Posterior vena cava (tissue), 2 donors: ENCODE data around the gene RIMS4. TPM values are rescaled to one million over a fixed set of nuclear protein-coding genes. Genes with fewer than 3 reads are reported as not detected.
"Not testable (repeated sequence)": the region's sequence is repeated elsewhere in the genome, so short reads cannot be mapped to it uniquely, and the experiment has no call there.

ENCODE experiments used
- DNase-seq: peaks from one replicate; pipeline ENCODE4 v3.0.0-alpha.2; 2020; ENCODE audit warnings: low spot score
- intact Hi-C, 2 donors: fragments of 100-400 bp; cut with DNase I; formaldehyde crosslinking; loops; one replicate each; pipeline versions ENCODE4 v1.14.1 to v1.14.2; 2022 to 2023
- total RNA-seq, 2 donors: library from RNA; stranded (reverse); fragmentation: NEBNext Ultra II Directional; extraction: Animal tissue kit (Norgen Biotek cat#: 25700); gene quantifications; one replicate each; pipeline ENCODE4 v1.2.1, GENCODE V29; 2021
- donor health status: DM: yes; HTN: yes; CAD: no.
- donor health status: DM: yes; HTN: yes; CAD: no.

Gene RIMS4
- total RNA-seq, 2 donors from 2014 or later = 5.6 to 6.6 TPM

DNA sequence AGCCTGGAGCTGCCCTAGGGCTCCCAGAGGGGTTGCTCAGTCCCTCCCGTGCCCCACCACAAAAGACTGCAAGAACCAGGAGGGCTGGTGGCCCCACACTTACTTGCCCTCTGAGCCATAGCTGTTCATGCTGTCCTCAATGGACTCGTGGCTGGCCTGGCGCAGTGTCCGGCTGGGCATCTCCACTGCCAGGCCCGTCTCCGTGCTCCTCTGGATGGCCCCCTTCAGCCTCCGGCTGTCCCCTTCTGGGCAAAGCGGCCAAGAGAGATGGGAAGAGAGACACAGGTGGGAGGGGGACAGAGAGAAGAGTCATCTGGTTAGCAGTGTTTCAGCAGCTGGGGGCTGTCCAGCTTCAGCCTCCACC is 39.2 kb downstream of the RIMS4 start:
- intact Hi-C loops = no loop called here
- DNase-seq = no peak

DNA sequence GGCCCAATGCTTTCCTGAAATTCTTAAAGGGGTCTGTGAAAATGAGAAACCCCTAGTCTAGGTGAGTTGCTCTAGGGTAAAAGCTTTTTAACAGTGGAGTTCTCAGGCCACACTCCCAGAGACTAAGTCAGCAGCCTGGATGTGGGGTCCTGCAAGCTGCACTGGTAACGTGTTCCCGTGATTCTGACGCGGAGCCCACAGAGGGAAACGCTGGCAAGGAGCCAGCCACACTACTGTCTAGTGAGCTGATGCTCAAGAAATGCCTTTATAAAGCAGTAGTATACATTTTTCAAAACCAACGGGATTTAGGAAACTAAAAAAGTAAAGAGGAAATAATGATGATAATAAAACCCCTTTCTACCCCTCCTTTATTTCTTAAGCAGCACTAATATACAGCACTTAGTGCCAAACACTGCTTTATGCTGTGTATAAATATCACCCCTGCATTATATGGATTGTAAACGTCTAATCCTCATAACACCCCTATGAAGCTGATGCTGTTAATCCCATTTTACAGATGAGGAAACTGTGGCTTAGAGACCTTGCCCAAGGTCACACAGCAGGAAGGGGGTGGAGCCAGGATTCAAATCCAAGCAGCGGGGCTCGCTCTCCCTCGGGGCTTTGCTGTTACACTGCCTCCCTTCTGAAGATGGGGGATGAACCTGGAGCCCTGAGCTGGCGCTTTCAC is 39.7 kb downstream of the RIMS4 start:
- intact Hi-C loops = no loop called here
- no peak for DNase-seq

DNA sequence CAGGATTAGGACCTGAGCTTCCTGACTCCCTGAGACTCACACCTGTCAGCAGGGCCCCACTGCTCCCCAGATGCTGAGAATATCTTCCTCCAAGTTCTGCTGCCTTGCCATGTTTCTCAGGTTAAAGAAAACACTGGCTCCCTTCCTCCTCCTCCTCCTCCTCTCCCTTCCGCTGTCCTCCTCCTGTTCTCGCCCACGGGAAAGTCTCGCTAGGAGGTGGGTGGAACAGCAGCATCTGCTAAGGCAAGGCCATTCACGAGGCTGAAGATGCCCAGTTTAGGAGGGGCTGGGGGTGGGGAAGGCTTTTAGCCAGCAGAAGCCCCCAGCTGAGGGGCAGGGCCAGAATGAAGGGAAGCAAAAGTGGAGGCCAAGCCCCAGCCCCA is 40.9 kb downstream of the RIMS4 start:
- no peak for DNase-seq
- intact Hi-C loops = no loop called here

- DNase-seq = no peak
- intact Hi-C loops = no loop called here
Measured at GRCh38 chr20:44768854-44769480, 41.4 kb downstream of the RIMS4 start.

DNA sequence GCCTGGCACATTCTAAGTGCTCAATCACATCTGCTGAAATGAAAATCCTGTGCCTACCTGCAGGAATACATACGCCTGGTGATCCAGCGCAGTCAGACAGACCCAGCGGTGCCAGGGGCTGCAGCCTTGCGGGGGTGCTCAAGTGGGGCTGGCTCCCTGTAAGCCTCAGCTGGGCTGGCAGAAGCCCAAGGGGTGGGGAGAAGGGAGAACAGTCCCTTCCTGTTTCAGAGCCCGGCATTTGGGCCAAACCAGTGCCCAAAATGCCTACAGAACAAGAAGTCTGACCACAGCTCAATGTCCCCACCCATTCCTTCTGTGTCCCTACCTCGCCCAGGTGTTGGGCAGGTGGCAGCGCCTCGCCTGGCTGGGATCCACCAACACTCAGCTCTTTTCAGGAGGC is 42.1 kb downstream of the RIMS4 start:
- DNase-seq = no peak
- intact Hi-C loops = no loop called here

GRCh38 chr20:44765701-44766347 is 44.5 kb downstream of the RIMS4 start:
- no peak for DNase-seq
- intact Hi-C loops = loop anchor here in 1 of 2 donors (1.0 kb wide), 1 partner anchor 32 kb away; no protein-coding TSS in a partner anchor

DNA sequence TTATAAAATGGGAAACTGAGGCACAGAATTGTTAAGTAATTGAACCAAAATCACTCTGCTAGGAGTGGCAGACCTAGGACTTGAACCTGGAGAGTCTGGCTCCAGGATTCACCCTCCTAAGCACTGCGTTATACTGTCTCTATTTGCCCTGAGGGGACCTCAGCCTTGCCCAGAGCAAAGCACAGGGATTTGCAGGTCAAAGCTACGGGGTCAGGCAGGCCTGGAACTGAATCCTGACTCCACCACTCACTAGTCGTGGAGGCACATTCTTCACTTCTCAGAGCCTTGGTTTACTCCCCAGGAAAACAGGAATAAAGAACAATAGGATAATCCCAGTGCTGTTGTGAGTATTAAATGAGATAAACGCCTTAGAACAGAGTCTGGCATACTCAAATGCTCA is 45.3 kb downstream of the RIMS4 start:
- intact Hi-C loops = loop anchor here in 1 of 2 donors (1.0 kb wide), 1 partner anchor 33 kb away; no protein-coding TSS in a partner anchor
- no peak for DNase-seq

GRCh38 chr20:44763798-44764197 is 46.5 kb downstream of the RIMS4 start:
- intact Hi-C loops, DNase-seq: not testable (repeated sequence)

- intact Hi-C loops = no loop called here
- DNase-seq = no peak
Measured at GRCh38 chr20:44762466-44763140, 47.7 kb downstream of the RIMS4 start.

GRCh38 chr20:44761423-44761822 is 48.9 kb downstream of the RIMS4 start:
- no peak for DNase-seq
- intact Hi-C loops = no loop called here

DNA sequence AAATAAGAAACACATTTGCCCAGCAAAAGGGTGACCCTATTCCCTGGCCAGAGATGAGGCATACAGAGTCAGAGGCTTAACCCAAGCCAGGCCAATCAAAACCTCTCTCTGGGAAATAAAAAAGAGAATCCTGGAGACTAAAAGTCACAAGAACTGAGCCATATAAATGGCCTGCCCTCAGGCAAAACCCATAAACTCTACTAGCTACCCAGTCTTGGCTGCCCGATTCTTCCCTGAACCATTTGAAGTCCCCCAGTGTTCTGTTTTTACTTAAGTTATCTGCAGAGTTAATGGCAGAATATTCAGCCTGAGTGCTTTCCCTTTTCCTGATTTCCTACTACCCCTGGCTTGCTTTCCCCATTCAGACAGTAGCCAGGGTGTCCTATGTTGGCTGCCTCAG is 50.8 kb downstream of the RIMS4 start:
- DNase-seq = no peak
- intact Hi-C loops = no loop called here

- DNase-seq = no peak
- intact Hi-C loops = no loop called here
Measured at GRCh38 chr20:44758247-44759101, 51.9 kb downstream of the RIMS4 start.

DNA sequence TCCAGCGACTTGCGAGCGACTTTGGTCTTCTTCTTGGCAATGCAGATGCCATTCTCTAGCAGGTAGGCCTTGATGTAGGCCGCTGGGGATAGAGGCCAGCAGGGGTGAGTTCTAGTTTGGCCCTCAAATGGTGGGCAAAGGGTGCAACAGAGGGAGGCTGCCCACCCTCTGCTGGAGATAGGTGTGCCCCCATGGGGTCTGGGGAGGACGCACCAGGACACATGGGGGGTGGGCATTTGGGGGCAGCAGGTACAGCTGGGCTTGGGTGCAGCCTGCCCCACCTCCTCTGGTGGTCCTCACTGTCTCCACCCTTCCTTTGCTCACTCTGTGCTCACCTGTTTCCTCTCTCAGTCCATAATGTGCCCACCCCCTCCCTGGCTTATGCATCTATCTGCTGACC is 53.4 kb downstream of the RIMS4 start:
- intact Hi-C loops = no loop called here
- no peak for DNase-seq

GRCh38 chr20:44756011-44756688 is 54.2 kb downstream of the RIMS4 start:
- intact Hi-C loops = no loop called here
- peak; percentile 37 for DNase-seq

DNA sequence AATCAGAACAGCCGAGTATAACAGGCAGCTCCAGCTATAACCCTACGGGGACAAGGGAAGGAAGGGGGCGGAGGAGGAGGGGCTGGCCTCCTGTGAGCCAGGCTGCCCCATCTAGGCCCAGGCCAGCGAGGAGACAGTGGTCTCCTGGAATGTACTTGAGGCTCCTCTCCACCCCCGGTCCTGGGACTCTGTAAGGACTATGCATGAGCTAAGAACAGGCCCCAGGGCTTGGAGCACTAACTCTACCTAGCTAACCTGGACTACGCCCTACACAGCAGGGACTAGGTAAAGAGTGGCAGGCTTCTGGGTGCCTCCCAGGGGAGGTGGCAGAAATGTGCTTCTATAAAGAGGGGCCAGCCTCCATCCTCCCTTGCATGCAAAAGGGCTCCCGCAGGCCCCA is 55.8 kb downstream of the RIMS4 start:
- intact Hi-C loops = no loop called here
- peak; percentile 60 for DNase-seq

DNA sequence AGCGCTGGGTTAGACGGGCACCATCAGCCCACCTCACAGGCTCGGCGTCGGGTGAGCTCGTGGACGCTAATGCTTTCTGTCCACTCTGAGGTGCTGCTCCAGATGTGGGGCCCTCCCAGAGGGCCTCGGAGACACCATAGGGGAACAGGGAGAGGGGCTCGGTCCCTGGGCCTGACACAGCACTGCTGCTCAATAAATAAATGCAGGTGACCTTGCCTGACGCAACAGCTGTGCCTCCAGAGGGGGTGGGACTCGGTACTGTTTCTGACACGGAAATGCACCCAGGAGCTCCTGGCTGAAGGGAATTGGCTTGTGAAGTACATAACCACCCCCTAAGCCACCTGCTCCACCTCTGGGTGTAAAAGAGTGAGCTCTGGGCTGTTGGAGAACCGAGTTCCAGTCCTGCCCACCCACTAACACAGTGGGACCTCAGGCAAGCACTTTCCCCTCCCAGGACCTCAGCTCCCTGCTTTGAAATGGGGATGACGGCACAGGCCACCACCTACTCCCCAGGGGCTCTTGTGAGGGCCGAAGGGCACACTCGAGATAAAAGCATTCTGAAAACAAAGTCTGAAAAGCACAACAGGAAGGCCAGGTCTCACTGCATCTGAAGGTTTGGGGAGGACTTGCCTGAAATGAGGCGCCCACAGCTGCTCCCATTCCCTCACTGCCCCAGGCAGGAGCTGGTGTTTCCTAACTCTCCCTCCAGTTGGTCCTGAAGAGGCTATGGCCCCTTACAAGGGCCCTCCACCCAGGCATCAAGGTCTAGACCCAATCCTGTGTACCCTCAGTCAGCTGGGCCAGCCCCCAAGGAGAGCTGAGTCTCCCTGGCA is 58.0 kb downstream of the RIMS4 start:
- intact Hi-C loops = no loop called here
- no peak for DNase-seq

- intact Hi-C loops = no loop called here
- DNase-seq = no peak
Measured at GRCh38 chr20:44750081-44750805, 60.1 kb downstream of the RIMS4 start.
